Effector CD8-positive, alpha-beta T cell (primary cell): ENCODE data around the gene TK2.
"Not testable (repeated sequence)": the region's sequence is repeated elsewhere in the genome, so short reads cannot be mapped to it uniquely, and the experiment has no call there.

Source experiments
- DNase-seq: peaks from one replicate; lab custom pipeline; 2025; lab: John Stamatoyannopoulos, UW
- total RNA-seq, 4 experiments: gene quantifications; one replicate each; lab custom pipeline; 2026; lab: John Stamatoyannopoulos, UW

Gene TK2
- 11.5 to 21.7 (median 12.7) reads per million in 4 experiments for total RNA-seq

DNA sequence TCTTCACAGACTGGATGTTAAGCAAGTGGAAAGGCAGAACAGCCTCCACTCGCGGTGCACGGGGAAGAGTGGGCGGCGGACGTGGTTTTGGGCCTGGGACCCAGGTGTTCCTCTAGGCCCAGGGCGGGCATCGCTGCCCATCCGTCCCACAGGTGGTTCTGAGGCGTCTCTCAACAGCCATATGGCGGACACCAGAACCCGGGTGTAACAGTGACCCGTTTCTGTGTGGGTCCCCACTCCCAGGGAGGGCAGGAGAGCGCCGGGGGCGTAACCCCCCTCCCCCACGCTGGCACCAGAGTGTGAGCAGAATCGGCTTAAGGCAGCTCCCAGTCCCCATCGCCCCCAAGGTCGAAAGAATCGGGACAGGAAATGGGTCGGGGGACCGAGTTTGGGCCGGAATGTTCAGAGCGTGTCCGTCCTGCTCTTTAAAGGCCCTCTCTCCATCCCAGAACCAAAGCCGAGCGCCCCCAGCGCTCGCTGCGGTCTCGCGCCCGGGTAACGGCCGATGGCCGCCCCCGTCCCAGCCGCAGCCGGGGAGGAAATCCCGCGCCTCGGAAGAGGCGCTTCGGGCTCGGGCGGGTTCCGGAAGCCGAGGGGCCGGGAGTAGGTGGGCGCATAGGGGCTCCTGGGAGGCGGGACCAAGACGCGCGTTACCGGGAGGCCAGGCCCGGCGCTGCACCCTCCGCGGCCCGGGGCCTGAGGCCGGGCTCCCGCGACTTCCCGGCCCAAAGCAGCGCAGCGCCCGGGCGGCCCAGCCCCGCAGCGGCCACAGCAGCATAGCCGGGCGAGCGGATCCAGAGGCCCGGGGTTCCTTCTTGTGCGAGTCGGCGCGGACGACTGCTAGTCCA lies at the start of gene TK2:
Gene TK2 (minus strand): TSS at position 839 of the 848 bp plus-strand sequence. CDS start 61 bp downstream, at position 778.
- peak; percentile 31 for DNase-seq

- DNase-seq = no peak
Observed at GRCh38 chr16:66598111-66598510, 48.2 kb upstream of the TK2 start.

GRCh38 chr16:66596986-66597848 lies 47.3 kb upstream of the TK2 start:
- no peak for DNase-seq

- DNase-seq = not testable (repeated sequence)
Observed at GRCh38 chr16:66596559-66596958, 46.6 kb upstream of the TK2 start.

DNA sequence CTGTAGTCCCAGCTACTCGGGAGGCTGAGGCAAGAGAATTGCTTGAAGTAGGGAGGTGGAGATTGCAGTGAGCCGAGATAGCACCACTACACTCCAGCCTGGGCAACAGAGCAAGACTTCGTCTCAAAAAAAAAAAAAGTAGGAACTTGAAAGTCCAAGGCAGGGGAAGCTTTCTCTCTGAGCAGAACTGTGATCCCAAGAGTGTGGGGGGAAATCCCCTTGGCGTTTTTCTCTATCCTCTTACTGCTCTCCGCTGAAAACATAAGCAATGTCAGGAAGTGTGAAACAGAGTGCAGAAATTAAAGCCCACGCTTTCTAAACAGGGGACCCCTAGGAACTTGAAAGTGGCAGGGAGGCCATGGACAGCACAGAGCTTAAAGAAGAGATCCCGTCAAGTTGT lies 44.8 kb upstream of the TK2 start:
- DNase-seq = no peak

- no peak for DNase-seq
Observed at GRCh38 chr16:66592814-66593213, 42.9 kb upstream of the TK2 start.

DNA sequence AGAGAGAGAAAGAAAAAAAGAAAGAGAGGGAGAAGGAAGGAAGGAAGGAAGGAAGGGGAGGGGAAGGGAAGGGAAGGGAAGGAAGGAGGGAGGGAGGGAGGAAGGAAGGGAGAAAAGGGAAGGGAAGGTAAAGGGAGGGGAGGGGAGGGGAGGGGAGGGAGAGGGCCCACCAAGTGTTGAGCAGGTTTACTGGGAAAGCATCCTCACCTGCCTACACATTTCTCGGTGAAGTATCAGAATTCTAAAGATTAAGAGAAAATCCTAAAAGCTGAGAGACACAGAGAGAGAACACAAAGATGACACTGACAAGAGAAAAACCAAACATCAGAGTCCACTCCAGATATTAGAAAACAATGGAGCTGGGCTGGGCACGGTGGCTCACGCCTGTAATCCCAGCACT lies 42.3 kb upstream of the TK2 start:
- no peak for DNase-seq

- DNase-seq = no peak
Observed at GRCh38 chr16:66591018-66591417, 41.1 kb upstream of the TK2 start.

GRCh38 chr16:66590322-66590721 lies 40.4 kb upstream of the TK2 start:
- DNase-seq = no peak

- DNase-seq = peak; percentile 32
Observed at GRCh38 chr16:66588981-66589713, 39.2 kb upstream of the TK2 start.

DNA sequence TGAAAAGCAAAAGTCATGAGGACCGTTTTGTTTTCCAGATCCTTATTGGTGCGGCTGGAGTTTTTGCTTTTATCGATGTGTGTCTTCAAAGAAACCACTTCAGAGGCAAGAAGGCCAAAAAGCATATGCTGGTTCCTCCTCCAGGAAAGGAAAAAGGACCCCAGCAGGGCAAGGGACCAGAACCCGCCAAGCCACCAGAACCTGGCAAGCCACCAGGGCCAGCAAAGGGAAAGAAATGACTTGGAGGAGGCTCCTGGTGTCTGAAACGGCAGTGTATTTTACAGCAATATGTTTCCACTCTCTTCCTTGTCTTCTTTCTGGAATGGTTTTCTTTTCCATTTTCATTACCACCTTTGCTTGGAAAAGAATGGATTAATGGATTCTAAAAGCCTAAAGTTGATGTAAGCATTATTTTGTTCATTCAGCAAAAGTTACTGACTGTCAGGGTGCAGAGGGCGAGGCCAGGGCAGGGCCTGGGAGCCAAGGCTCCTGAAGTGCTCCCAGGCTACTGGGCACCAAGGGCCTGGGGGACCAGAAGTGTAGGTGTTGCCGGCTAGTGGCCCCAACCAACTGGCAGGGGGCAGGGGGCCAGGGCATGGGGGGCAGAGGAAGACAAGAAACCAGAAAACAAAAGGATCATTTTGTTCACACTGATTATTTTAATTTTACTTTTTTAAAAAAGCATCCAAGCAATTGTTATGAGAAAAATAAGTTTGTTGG lies 38.1 kb upstream of the TK2 start:
- no peak for DNase-seq

GRCh38 chr16:66585481-66586239 lies 35.7 kb upstream of the TK2 start:
- DNase-seq = no peak

GRCh38 chr16:66581246-66581952 lies 31.5 kb upstream of the TK2 start:
- no peak for DNase-seq

GRCh38 chr16:66580605-66581209 lies 30.8 kb upstream of the TK2 start:
- DNase-seq = no peak

- DNase-seq = no peak
Observed at GRCh38 chr16:66578651-66579531, 29.0 kb upstream of the TK2 start, which contains the start of gene CMTM2. CMTM2 (plus strand) TSS chr16:66579463; CDS start chr16:66579608, 145 bp downstream.

DNA sequence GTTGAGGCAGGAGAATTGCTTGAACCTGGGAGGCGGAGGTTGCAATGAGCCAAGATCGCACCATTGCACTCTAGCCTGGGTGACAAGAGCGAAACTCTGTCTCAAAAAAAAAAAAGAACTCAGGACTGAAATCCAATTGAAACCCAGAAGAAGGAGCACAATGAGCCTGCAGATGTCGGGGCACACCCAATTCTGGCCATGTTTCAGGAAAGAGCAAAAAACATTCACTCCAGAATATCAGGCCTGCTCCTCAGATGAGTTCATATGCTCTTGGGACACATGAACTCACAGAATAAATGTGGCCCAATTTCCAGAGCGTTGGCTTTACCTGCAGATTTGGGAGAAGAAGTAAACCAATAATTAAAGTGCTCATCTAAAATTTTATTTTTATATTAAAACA lies 26.4 kb upstream of the TK2 start:
- DNase-seq = no peak

DNA sequence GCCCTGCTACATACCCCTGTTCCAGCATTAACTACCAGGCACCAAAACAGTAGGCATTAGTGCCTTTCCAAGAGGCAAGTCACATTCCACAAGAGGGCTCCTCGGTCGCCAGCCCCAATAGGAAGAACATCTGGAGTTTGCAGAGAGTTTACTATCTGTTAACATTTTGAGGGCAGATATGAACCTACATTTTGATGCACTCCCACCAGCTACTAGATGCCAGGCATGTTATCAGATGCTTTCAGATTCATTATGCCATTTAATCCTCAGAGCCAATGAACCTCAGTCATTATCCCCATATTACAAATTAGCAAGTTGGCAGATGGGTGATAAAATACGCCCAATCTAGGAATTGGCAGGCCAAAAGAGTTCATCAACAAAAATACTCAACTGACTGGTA lies 25.1 kb upstream of the TK2 start:
- DNase-seq = no peak

GRCh38 chr16:66574531-66574930 lies 24.6 kb upstream of the TK2 start:
- DNase-seq = no peak
